EH (cell line): ENCODE data around the gene IP6K2.

Experiments
- DNase-seq: peaks from one replicate; pipeline ENCODE4 v3.0.0-alpha.2; 2015; ENCODE audit warnings: low read depth

The IP6K2 gene

GRCh38 chr3:48663489-48664312 lies 53.3 kb downstream of the IP6K2 start:
- DNase-seq = peak; percentile 99

GRCh38 chr3:48662753-48663488 lies 54.1 kb downstream of the IP6K2 start, which contains the start of gene CELSR3:
Gene CELSR3 (minus strand): TSS chr3:48662886. CDS start chr3:48662634, 252 bp downstream.
- peak; percentile 93 for DNase-seq

- peak; percentile 12 for DNase-seq
Observed at GRCh38 chr3:48662145-48662752, 54.8 kb downstream of the IP6K2 start.

GRCh38 chr3:48661501-48662144 lies 55.4 kb downstream of the IP6K2 start:
- peak; percentile 55 for DNase-seq

- DNase-seq = no peak
Observed at GRCh38 chr3:48660800-48661400, 56.1 kb downstream of the IP6K2 start.

- peak; percentile 20 for DNase-seq
Observed at GRCh38 chr3:48656841-48657281, 60.2 kb downstream of the IP6K2 start.

GRCh38 chr3:48656061-48656840 lies 60.8 kb downstream of the IP6K2 start:
- DNase-seq = peak; percentile 86

GRCh38 chr3:48655606-48656005 lies 61.4 kb downstream of the IP6K2 start:
- DNase-seq = no peak

GRCh38 chr3:48655063-48655462 lies 62.0 kb downstream of the IP6K2 start:
- DNase-seq = no peak

GRCh38 chr3:48652923-48653715 lies 63.9 kb downstream of the IP6K2 start:
- DNase-seq = no peak

GRCh38 chr3:48651771-48652170 lies 65.2 kb downstream of the IP6K2 start:
- DNase-seq = no peak

GRCh38 chr3:48650723-48651122 lies 66.3 kb downstream of the IP6K2 start:
- no peak for DNase-seq

- no peak for DNase-seq
Observed at GRCh38 chr3:48648188-48648850, 68.7 kb downstream of the IP6K2 start.

GRCh38 chr3:48647714-48648113 lies 69.3 kb downstream of the IP6K2 start:
- no peak for DNase-seq

GRCh38 chr3:48644898-48645760 lies 71.9 kb downstream of the IP6K2 start:
- no peak for DNase-seq

GRCh38 chr3:48642605-48643004 lies 74.4 kb downstream of the IP6K2 start:
- DNase-seq = no peak

GRCh38 chr3:48641396-48641795 lies 75.6 kb downstream of the IP6K2 start:
- DNase-seq = no peak

GRCh38 chr3:48639944-48640606 lies 76.9 kb downstream of the IP6K2 start:
- DNase-seq = no peak
